A549 (cell line): Measurements from ENCODE around the gene NKG7. TPM values are rescaled to one million over a fixed set of nuclear protein-coding genes. Genes with fewer than 3 reads are reported as not detected.

Experiments used
- ATAC-seq, 2 experiments: fragments of 200-7000 bp in 1 of 2; fragments of >200 bp in 1 of 2; cut with Nextera tagmentation in 1 of 2; cut with Tn5 transposase in 1 of 2; 3 replicates each; pipeline versions ENCODE4 v1.8.0 to v1.9.1; 2018 to 2020; ENCODE audit warnings: mild to moderate bottlenecking in 1 of 2, moderate library complexity in 1 of 2
- CTCF ChIA-PET: fragments of 300-600 bp; sonication (Branson Sonifier 250); formaldehyde crosslinking; extraction: SDS; loops from one replicate; lab custom pipeline; 2021; ENCODE audit warnings: antibody characterized with exemption, inconsistent platforms; lab: Yijun Ruan, JAX
- POLR2A ChIA-PET: fragments of 350-600 bp; formaldehyde crosslinking; extraction: SDS; loops from one replicate; lab custom pipeline; 2021; ENCODE audit warnings: antibody characterized with exemption, inconsistent platforms; lab: Yijun Ruan, JAX
- DNase-seq, 2 experiments: peaks; one replicate each; pipeline versions ENCODE4 v3.0.0 to v3.0.0-alpha.2; 2011 to 2016; ENCODE audit warnings: low read depth in 1 of 2, low spot score in 1 of 2
- FAIRE-seq: peaks from 2 replicates; lab custom pipeline; 2011; peaks lifted over from hg19 to GRCh38; lab: Jason Lieb, UNC
- H3K27ac ChIP-seq, 2 experiments: fragments of >200 bp; sonication (Bioruptor Twin); formaldehyde crosslinking; 3 replicates each; pipeline ENCODE4 v1.5.1; 2016 to 2017
- H3K4me1 ChIP-seq: fragments of >200 bp; sonication (Bioruptor Twin); formaldehyde crosslinking; 3 replicates; pipeline ENCODE4 v1.6.1; 2016
- H3K4me2 ChIP-seq: fragments of >200 bp; sonication (Bioruptor Twin); formaldehyde crosslinking; 3 replicates; pipeline ENCODE4 v1.6.1; 2016
- H3K4me3 ChIP-seq: fragments of >200 bp; sonication (Bioruptor Twin); formaldehyde crosslinking; 3 replicates; pipeline ENCODE4 v1.5.1; 2016
- H3K9me3 ChIP-seq: fragments of >200 bp; sonication (Bioruptor Twin); formaldehyde crosslinking; 3 replicates; pipeline ENCODE4 v1.6.1; 2016
- BHLHE40 ChIP-seq: IDR thresholded peaks from 2 replicates; pipeline ENCODE4 v1.6.1; 2012; ENCODE audit warnings: low read depth, low read length, inconsistent platforms
- CHD2 ChIP-seq: fragments of 150-350 bp; IDR thresholded peaks from 2 replicates; pipeline ENCODE4 v1.6.1; 2014; ENCODE audit warnings: low read length; ENCODE audit not compliant: partially characterized antibody
- EHF ChIP-seq: fragments of 250-450 bp; sonication (Bioruptor Pico); IDR thresholded peaks from 2 replicates; pipeline ENCODE4 v1.5.0; 2020; ENCODE audit warnings: mild to moderate bottlenecking
- FOXS1 ChIP-seq: fragments of 250-450 bp; sonication (Bioruptor Pico); IDR thresholded peaks from 2 replicates; pipeline ENCODE4 v1.5.0; 2020; ENCODE audit warnings: mild to moderate bottlenecking, moderate library complexity
- HES2 ChIP-seq: fragments of >200 bp; sonication (Bioruptor Twin); formaldehyde crosslinking; IDR thresholded peaks from 2 replicates; pipeline ENCODE4 v1.6.1; 2016
- HMGXB4 ChIP-seq: fragments of 250-450 bp; sonication (Bioruptor Pico); IDR thresholded peaks from 2 replicates; pipeline ENCODE4 v1.5.0; 2021; ENCODE audit warnings: mild to moderate bottlenecking, moderate library complexity, borderline replicate concordance
- HOXB5 ChIP-seq: fragments of 250-450 bp; sonication (Bioruptor Pico); IDR thresholded peaks from 2 replicates; pipeline ENCODE4 v1.5.0; 2020; ENCODE audit warnings: mild to moderate bottlenecking, moderate library complexity
- NFE2L2 ChIP-seq: fragments of 150-350 bp; conservative IDR thresholded peaks from 2 replicates; pipeline ENCODE4 v1.6.1; 2014; ENCODE audit warnings: low read length
- PHF8 ChIP-seq: fragments of 200-600 bp; sonication (generic); IDR thresholded peaks from 2 replicates; pipeline ENCODE4 v1.6.1; 2016; ENCODE audit warnings: low read depth, mild to moderate bottlenecking, antibody characterized with exemption, moderate library complexity, borderline replicate concordance
- POLR2A ChIP-seq: IDR thresholded peaks from 2 replicates; pipeline ENCODE4 v1.6.1; 2012; ENCODE audit warnings: mild to moderate bottlenecking, low read length
- RFX5 ChIP-seq: fragments of 450-650 bp; IDR thresholded peaks from 2 replicates; pipeline ENCODE4 v1.7.1; 2014; ENCODE audit warnings: antibody characterized with exemption, mild to moderate bottlenecking, moderate library complexity
- RNF2 ChIP-seq: fragments of 200-600 bp; sonication (generic); IDR thresholded peaks from 2 replicates; pipeline ENCODE4 v1.6.1; 2016; ENCODE audit warnings: low read depth, mild to moderate bottlenecking, antibody characterized with exemption, moderate library complexity, borderline replicate concordance
- ZNF302 ChIP-seq: fragments of 250-450 bp; sonication (Bioruptor Pico); IDR thresholded peaks from 2 replicates; pipeline ENCODE4 v1.9.0; 2021; ENCODE audit warnings: inconsistent platforms, mild to moderate bottlenecking, moderate library complexity
- WGBS: methylation state at CpG from one replicate; pipeline ENCODE4 v1.1.6; 2017; ENCODE audit errors: missing lambda C conversion rate; 5-methylcytosine and 5-hydroxymethylcytosine counted together
- polyA plus RNA-seq, 4 experiments: library from polyadenylated mRNA; depleted of rRNA in 3 of 4; stranded (reverse); fragments of >200 nt; fragmentation: RNase III in 1 of 4; extraction: RNeasy Plus Mini Kit Qiagen cat#74134 plus additional on column Dnase treatment in 1 of 4; gene quantifications; 2 replicates in 3 of 4; 3 replicates in 1 of 4; pipeline ENCODE4 v1.2.3, GENCODE V29; 2011 to 2017

NKG7 gene
- polyA plus RNA-seq, 2 of the 4 experiments (the other 2 are of a cell fraction): not detected

GRCh38 chr19:51371186-51371690 lies 1.2 kb downstream of the NKG7 start:
- Histone ChIP-seq H3K4me3 (no peak overlapping the region), H3K4me2 (no peak overlapping the region), H3K9me3 (no peaks in the 10 kb centered on the region), H3K27ac (no peak overlapping the region), H3K4me1 (peaks cover 7% of the 10 kb centered on the region)
- ChIA-PET CTCF (interaction anchor here (1.4 to 5.7 kb wide), 2 partner anchors 32 to 102 kb away, joined by 5 to 28 read pairs; no protein-coding TSS in a partner anchor), POLR2A (interaction anchor here (1.0 kb wide), 1 partner anchor 32 kb away, joined by 5 read pairs; no protein-coding TSS in a partner anchor)
- no peak for ATAC-seq
- 82% methylated on average over 8 of the region's 8 CpGs for WGBS
- DNase-seq: no peak
- TF ChIP-seq CHD2 (no peak), FOXS1 (CRISPR knock-in tag) (no peak), HOXB5 (CRISPR knock-in tag) (no peak), POLR2A (0 out of 2 replicates have a peak, but pooled peaks have one; percentile 16), RNF2 (no peak)
- FAIRE-seq: no peak

- CTCF ChIA-PET: interaction anchor here (0.5 to 5.7 kb wide), 7 partner anchors 15 to 1094 kb away, joined by 3 to 28 read pairs (median 3); partner anchors contain the start of gene ZNF175
Observed at GRCh38 chr19:51370230-51370629, 2.2 kb downstream of the NKG7 start.

GRCh38 chr19:51368366-51369282 lies 3.8 kb downstream of the NKG7 start, which contains the start of gene CLDND2:
Gene CLDND2, minus strand, starts transcription at chr19:51369003. Its CDS starts 426 bp downstream, at chr19:51368577.
- H3K4me2 ChIP-seq: peak within 1 kb of the TSS; percentile 99
- 70% methylated on average over 23 of the region's 23 CpGs for WGBS
- peaks cover 25% of the 10 kb centered on the region for H3K4me1 ChIP-seq
- H3K9me3 ChIP-seq: no peaks in the 10 kb centered on the region
- peak within 1 kb of the TSS; percentile 94 to 97 for H3K27ac ChIP-seq
- ATAC-seq: 0 out of 6 replicates have a peak, but pooled peaks of 1 of the 2 experiments have one; percentile 0
- no peak for FAIRE-seq
- no peak for DNase-seq
- POLR2A ChIA-PET: interaction anchor here (0.8 to 1.8 kb wide), 5 partner anchors 9 to 335 kb away, joined by 3 to 59 read pairs (median 4); no protein-coding TSS in a partner anchor
- CTCF ChIA-PET: interaction anchor here (1.0 to 5.7 kb wide), 7 partner anchors 13 to 293 kb away, joined by 3 to 28 read pairs (median 5); no protein-coding TSS in a partner anchor
- H3K4me3 ChIP-seq: peak within 1 kb of the TSS; percentile 61
- TF ChIP-seq HMGXB4 (CRISPR knock-in tag) (no peak), PHF8 (no peak), ZNF302 (CRISPR knock-in tag) (no peak), CHD2 (no peak)

More at GRCh38 chr19:51370230-51370629, 2.2 kb downstream of the NKG7 start:
- Histone ChIP-seq H3K4me1 (peaks cover 9% of the 10 kb centered on the region), H3K4me3 (no peak overlapping the region), H3K27ac (no peak overlapping the region), H3K4me2 (no peak overlapping the region), H3K9me3 (no peaks in the 10 kb centered on the region)
- POLR2A ChIA-PET: interaction anchor here (0.9 kb wide), 1 partner anchor 31 kb away, joined by 3 read pairs; no protein-coding TSS in a partner anchor
- no peak for FAIRE-seq
- ATAC-seq: no peak
- TF ChIP-seq RFX5: no peak
- no peak for TF ChIP-seq RNF2
- no peak for TF ChIP-seq HOXB5 (CRISPR knock-in tag)
- no peak for TF ChIP-seq HES2
- no peak for TF ChIP-seq FOXS1 (CRISPR knock-in tag)
- TF ChIP-seq BHLHE40: no peak
- no peak for TF ChIP-seq NFE2L2
- no peak for TF ChIP-seq EHF (CRISPR knock-in tag)
- WGBS: 61% methylated on average over 4 of the region's 4 CpGs
- DNase-seq: no peak
